ENCODE data around the gene WDR55. TPM values are rescaled to one million over a fixed set of nuclear protein-coding genes. Genes with fewer than 3 reads are reported as not detected.
"Not testable (repeated sequence)": the region's sequence is repeated elsewhere in the genome, so short reads cannot be mapped to it uniquely, and the experiment has no call there.

WDR55 gene
- total RNA-seq, 1 donor from 2014 or later, result 29.4 TPM

DNA sequence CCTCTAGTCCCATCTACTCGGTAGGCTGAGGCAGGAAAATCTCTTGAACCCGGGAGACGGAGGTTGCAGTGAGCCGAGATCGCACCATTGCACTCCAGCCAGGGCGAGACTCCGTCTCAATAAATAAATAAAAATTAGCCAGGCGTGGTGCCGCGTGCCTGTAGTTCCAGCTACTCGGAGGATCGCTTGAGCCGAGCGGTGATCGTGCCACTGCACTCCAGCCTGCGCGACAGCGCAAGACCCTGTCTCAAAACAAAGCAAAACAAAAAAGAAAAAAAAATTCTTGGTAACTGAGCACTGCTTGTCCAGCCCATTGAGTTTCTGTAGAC is 710 bp upstream of the WDR55 start:
- H3K4me1 Mint-ChIP-seq (ENCODE audit: unreplicated experiment), result peaks cover 22% of the 10 kb centered on the region
- DNase-seq (ENCODE audit: extremely low spot score, unreplicated experiment), result no peak
- TF ChIP-seq, protein P1, sequence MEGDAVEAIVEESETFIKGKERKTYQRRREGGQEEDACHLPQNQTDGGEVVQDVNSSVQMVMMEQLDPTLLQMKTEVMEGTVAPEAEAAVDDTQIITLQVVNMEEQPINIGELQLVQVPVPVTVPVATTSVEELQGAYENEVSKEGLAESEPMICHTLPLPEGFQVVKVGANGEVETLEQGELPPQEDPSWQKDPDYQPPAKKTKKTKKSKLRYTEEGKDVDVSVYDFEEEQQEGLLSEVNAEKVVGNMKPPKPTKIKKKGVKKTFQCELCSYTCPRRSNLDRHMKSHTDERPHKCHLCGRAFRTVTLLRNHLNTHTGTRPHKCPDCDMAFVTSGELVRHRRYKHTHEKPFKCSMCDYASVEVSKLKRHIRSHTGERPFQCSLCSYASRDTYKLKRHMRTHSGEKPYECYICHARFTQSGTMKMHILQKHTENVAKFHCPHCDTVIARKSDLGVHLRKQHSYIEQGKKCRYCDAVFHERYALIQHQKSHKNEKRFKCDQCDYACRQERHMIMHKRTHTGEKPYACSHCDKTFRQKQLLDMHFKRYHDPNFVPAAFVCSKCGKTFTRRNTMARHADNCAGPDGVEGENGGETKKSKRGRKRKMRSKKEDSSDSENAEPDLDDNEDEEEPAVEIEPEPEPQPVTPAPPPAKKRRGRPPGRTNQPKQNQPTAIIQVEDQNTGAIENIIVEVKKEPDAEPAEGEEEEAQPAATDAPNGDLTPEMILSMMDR (conservative IDR thresholded peaks at IDR 0.05), result no peak
- peak overlapping the region; percentile 99 for H3K4me3 Mint-ChIP-seq
- H3K27ac Mint-ChIP-seq, result peak overlapping the region; percentile 100
- H3K36me3 Mint-ChIP-seq, result peaks cover 41% of the 10 kb centered on the region
- no peaks in the 10 kb centered on the region for H3K9me3 Mint-ChIP-seq
- H3K27me3 Mint-ChIP-seq, result no peaks in the 10 kb centered on the region

DNA sequence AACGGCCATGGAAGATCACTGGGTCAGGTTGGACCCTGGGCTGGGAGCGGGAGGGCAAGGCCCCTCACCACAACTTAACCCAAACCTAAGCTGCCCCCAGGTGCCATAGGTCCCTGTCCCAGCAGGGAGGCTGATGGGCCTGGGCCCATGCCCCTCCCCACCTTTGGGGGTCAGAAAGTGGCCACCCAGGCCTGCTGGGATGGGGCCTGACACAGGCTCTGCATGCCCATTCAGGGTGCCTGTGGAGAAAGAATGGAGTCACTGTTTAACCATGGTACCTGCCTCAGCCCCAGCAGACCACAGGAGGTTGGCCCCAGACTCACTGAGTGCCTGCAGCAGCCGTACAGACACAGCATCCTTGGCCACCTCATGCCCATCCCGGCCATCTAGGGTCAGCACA is 6.3 kb downstream of the WDR55 start:
- H3K27ac Mint-ChIP-seq; H3K9me3 Mint-ChIP-seq; H3K27me3 Mint-ChIP-seq; DNase-seq (ENCODE audit: extremely low spot score, unreplicated experiment); H3K4me3 Mint-ChIP-seq: not testable (repeated sequence)
- peaks cover 12% of the 10 kb centered on the region for H3K4me1 Mint-ChIP-seq (ENCODE audit: unreplicated experiment)
- peaks cover 23% of the 10 kb centered on the region for H3K36me3 Mint-ChIP-seq

DNA sequence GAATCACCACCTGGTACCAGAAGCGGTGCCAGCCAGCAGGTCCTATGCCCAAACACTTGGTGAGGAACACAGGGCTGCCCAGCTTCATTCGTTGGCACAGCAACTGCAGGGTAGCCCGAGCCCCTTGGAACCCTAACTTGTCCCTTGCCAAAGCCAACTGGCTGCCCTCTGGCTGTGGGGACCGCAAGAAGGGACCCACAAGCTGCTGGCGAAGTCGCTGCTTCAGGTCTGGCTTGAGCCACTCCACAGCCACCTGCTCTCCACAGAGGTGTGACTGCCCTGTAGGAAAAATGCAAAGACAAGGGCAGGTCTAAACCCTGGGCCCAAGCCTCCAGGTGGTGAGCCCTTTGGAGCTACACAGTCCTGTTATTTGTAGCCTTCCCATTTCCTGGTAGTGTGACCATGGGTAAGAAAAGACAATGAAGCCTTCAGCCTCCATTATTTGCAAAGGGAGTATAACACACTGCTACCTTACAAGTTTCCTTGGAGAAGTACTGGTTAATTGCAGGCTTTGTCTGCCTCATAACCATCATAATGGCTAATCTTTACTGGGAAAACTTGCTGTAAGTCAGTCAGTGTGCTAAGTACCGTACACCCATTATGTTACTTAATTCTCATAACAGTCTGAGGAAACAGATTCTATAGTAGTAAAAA is 6.9 kb downstream of the WDR55 start:
- no peak overlapping the region for H3K27ac Mint-ChIP-seq
- H3K4me1 Mint-ChIP-seq (ENCODE audit: unreplicated experiment), result peaks cover 8% of the 10 kb centered on the region
- no peak overlapping the region for H3K4me3 Mint-ChIP-seq
- no peaks in the 10 kb centered on the region for H3K27me3 Mint-ChIP-seq
- TF ChIP-seq, protein P1 (conservative IDR thresholded peaks at IDR 0.05), result no peak
- H3K36me3 Mint-ChIP-seq, result peaks cover 20% of the 10 kb centered on the region
- DNase-seq (ENCODE audit: extremely low spot score, unreplicated experiment), result no peak
- H3K9me3 Mint-ChIP-seq, result no peaks in the 10 kb centered on the region

GRCh38 chr5:140672455-140673186 is 7.9 kb downstream of the WDR55 start:
- DNase-seq (ENCODE audit: extremely low spot score, unreplicated experiment), result no peak
- H3K27ac Mint-ChIP-seq, result no peak overlapping the region
- H3K9me3 Mint-ChIP-seq, result no peaks in the 10 kb centered on the region
- peaks cover 13% of the 10 kb centered on the region for H3K36me3 Mint-ChIP-seq
- no peaks in the 10 kb centered on the region for H3K27me3 Mint-ChIP-seq
- no peaks in the 10 kb centered on the region for H3K4me1 Mint-ChIP-seq (ENCODE audit: unreplicated experiment)
- TF ChIP-seq, protein P1 (conservative IDR thresholded peaks at IDR 0.05), result no peak
- H3K4me3 Mint-ChIP-seq, result no peak overlapping the region

- no peak for DNase-seq (ENCODE audit: extremely low spot score, unreplicated experiment)
- H3K4me3 Mint-ChIP-seq, result no peak within 1 kb of the TSS
- TF ChIP-seq, protein P1 (conservative IDR thresholded peaks at IDR 0.05), result no peak
Measured at GRCh38 chr5:140673187-140673976, 8.7 kb downstream of the WDR55 start, which contains the start of gene DND1. DND1 (minus strand) TSS chr5:140673576; CDS start chr5:140673542, 34 bp downstream.

GRCh38 chr5:140674211-140674610 is 9.5 kb downstream of the WDR55 start:
- Mint-ChIP-seq H3K27ac (no peak overlapping the region), H3K4me3 (no peak overlapping the region), H3K4me1 (ENCODE audit: unreplicated experiment) (no peaks in the 10 kb centered on the region), H3K9me3 (no peaks in the 10 kb centered on the region), H3K36me3 (peaks cover 11% of the 10 kb centered on the region), H3K27me3 (no peaks in the 10 kb centered on the region)
- no peak for DNase-seq (ENCODE audit: extremely low spot score, unreplicated experiment)
- TF ChIP-seq, protein P1 (conservative IDR thresholded peaks at IDR 0.05), result no peak

More at GRCh38 chr5:140673187-140673976, 8.7 kb downstream of the WDR55 start, which contains the start of gene DND1:
- Mint-ChIP-seq H3K9me3 (no peaks in the 10 kb centered on the region), H3K36me3 (peaks cover 11% of the 10 kb centered on the region), H3K27me3 (no peaks in the 10 kb centered on the region), H3K27ac (no peak within 1 kb of the TSS), H3K4me1 (ENCODE audit: unreplicated experiment) (no peaks in the 10 kb centered on the region)

Data from type B pancreatic cell (in vitro differentiated cells).